MG63 (cell line): ENCODE data around the gene GGA1. TPM values are rescaled to one million over a fixed set of nuclear protein-coding genes. Genes with fewer than 3 reads are reported as not detected.
A peak's percentile ranks its signal among the peaks of the same experiment; 100 is the strongest.
"Not testable (repeated sequence)": the region's sequence is repeated elsewhere in the genome, so short reads cannot be mapped to it uniquely, and the experiment has no call there.

Experiments used
- DNase-seq: peaks from one replicate; pipeline ENCODE4 v3.0.0-alpha.2; 2020
- H3K27me3 ChIP-seq: fragments of 250-450 bp; sonication (Bioruptor Pico); 2 replicates; pipeline ENCODE4 v1.5.1; 2020; ENCODE audit warnings: mild to moderate bottlenecking, moderate library complexity
- H3K36me3 ChIP-seq: fragments of 250-450 bp; sonication (Bioruptor Pico); 2 replicates; pipeline ENCODE4 v1.5.1; 2020; ENCODE audit warnings: mild to moderate bottlenecking, moderate library complexity
- H3K4me3 ChIP-seq: fragments of 250-450 bp; sonication (Bioruptor Pico); 2 replicates; pipeline ENCODE4 v1.5.1; 2020; ENCODE audit warnings: mild to moderate bottlenecking, moderate library complexity
- H3K9me3 ChIP-seq: fragments of 250-450 bp; sonication (Bioruptor Pico); 2 replicates; pipeline ENCODE4 v1.5.1; 2020; ENCODE audit warnings: mild to moderate bottlenecking, moderate library complexity
- total RNA-seq: library from RNA; depleted of rRNA; stranded (reverse); fragments of >200 nt; shearing (Covaris generic); gene quantifications from 2 replicates; pipeline ENCODE4 v1.2.3, GENCODE V29; 2014; ENCODE audit warnings: low replicate concordance

The GGA1 gene
- total RNA-seq, 1 experiment from 2014 or later = 33.2 TPM

DNA sequence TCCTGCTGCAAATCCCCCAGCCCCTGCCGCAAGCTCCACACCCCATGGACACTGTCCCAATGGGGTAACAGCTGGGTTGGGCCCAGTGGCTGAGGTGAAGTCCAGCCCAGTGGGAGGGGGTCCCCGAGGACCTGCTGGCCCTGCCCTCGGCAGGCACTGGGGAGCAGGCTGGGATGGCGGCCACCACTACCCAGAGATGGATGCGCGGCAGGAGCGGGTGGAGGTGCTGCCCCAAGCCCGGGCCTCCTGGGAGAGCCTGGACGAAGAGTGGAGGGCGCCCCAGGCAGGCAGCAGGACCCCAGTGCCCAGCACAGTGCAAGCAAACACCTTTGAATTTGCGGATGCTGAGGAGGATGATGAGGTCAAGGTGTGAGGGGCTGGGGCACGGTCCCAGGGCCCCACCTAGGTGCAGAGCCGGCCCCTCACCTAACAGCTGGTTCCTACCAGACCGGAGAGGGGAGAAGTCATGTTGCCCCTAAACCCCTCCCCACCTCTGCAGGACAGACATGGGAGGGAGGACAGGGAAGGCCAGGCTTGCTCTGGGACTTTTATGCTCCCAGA lies 40.1 kb upstream of the GGA1 start:
- Histone ChIP-seq H3K4me3 (no peak overlapping the region), H3K27me3 (no peaks in the 10 kb centered on the region), H3K36me3 (peaks cover 53% of the 10 kb centered on the region), H3K9me3 (no peaks in the 10 kb centered on the region)
- no peak for DNase-seq

DNA sequence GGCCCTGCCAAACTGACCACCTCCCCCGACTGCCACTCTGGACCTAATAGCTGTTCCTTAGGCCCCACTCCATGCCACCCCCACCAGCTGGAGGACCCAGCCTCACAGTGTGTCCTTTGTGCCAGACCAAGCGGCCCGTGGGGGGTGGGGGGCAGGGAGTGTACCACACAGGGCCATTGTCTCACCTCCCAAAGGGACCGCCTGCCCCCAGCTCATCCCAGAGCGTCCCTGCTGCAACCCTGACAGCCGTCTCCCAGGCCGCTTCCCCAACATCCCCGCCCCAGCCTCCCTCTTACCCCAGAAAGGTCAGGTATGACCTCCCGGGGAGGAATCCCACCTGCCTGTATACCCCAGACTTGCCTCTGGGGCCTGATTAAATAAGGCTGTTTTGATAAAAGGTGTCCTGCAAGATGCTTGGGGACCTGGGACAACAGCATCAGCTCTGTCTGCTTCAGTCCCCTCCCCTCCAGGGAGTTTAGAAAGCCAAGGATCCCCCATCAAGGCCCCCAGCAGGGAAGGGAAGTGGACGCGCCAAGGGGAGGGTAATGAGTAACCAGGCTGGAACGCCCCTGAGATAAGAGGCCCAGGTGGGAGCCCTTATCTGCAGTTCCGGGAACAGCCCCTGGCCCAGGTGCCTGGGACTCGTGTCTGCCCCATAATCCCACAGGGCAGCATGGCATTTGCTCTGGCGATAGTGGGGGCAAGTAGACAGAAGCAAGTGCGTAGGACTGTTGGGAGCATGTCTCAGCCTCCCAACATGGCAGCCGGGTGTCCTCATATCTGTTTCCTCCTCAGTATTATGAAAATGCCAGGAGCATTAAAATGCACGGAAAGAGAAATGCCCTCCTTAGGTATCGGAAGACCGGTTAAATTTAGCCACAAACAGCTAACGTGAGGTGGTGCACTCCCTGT lies 39.4 kb upstream of the GGA1 start:
- Histone ChIP-seq H3K36me3 (peaks cover 45% of the 10 kb centered on the region), H3K27me3 (no peaks in the 10 kb centered on the region), H3K4me3 (no peak overlapping the region), H3K9me3 (no peaks in the 10 kb centered on the region)
- no peak for DNase-seq

GRCh38 chr22:37569921-37570660 lies 38.5 kb upstream of the GGA1 start:
- DNase-seq = no peak
- Histone ChIP-seq H3K4me3 (no peak overlapping the region), H3K36me3 (peaks cover 39% of the 10 kb centered on the region), H3K9me3 (no peaks in the 10 kb centered on the region), H3K27me3 (no peaks in the 10 kb centered on the region)

GRCh38 chr22:37570661-37570976 lies 38.0 kb upstream of the GGA1 start:
- Histone ChIP-seq H3K27me3 (no peaks in the 10 kb centered on the region), H3K9me3 (no peaks in the 10 kb centered on the region), H3K4me3 (no peak overlapping the region), H3K36me3 (peaks cover 34% of the 10 kb centered on the region)
- no peak for DNase-seq

DNA sequence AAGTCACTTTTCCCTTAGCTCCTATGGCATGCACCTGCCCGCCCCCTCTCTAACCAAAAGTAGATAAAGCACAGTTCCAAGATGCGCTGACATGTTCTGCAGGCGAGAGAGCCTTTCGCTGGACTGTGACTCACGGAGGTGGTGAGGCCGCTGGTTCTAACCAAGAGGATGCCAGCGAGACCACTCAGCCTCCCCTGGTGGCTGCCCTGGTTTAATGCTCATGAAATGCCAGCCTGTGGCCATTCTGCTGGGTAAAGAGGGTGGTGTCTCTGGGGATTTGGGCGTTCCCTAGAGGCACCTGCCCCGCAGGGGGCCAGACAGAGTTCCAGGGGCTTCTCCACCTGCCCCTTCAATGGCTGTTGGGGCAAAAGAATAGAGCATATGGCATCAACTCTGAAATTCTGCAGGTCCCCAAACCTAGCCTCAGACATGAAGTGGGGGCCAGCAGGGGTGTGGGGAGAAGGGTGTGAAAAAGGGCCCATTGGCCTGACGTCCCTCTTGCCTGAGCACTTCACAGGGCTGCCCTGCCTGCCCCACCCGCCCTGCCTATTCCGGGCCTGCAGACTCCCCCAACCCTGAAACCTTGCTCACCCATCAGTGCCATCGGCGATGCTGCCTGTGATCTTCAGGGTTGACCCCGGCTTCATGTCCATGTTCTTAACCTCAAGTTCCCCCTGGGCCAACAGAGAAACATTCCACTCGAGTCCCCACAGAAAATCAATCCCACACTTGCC lies 37.2 kb upstream of the GGA1 start:
- H3K36me3 ChIP-seq = peaks cover 26% of the 10 kb centered on the region
- peak; percentile 74 for DNase-seq
- no peak overlapping the region for H3K4me3 ChIP-seq

GRCh38 chr22:37571992-37572373 lies 36.7 kb upstream of the GGA1 start:
- peaks cover 20% of the 10 kb centered on the region for H3K36me3 ChIP-seq
- no peaks in the 10 kb centered on the region for H3K9me3 ChIP-seq
- H3K4me3 ChIP-seq = no peak overlapping the region
- H3K27me3 ChIP-seq = no peaks in the 10 kb centered on the region
- DNase-seq = no peak

More for the DNA sequence above, 37.2 kb upstream of the GGA1 start:
- H3K27me3 ChIP-seq = no peaks in the 10 kb centered on the region
- H3K9me3 ChIP-seq = no peaks in the 10 kb centered on the region

- no peak for DNase-seq
- Histone ChIP-seq H3K4me3 (no peak overlapping the region), H3K27me3 (no peaks in the 10 kb centered on the region), H3K9me3 (no peaks in the 10 kb centered on the region), H3K36me3 (no peaks in the 10 kb centered on the region)
These were observed 33.1 kb upstream of the GGA1 start for GRCh38 chr22:37575490-37576003.

- Histone ChIP-seq H3K36me3 (no peaks in the 10 kb centered on the region), H3K27me3 (no peaks in the 10 kb centered on the region), H3K9me3 (no peaks in the 10 kb centered on the region), H3K4me3 (no peak overlapping the region)
- DNase-seq = no peak
These were observed 30.6 kb upstream of the GGA1 start for GRCh38 chr22:37578002-37578401.

DNA sequence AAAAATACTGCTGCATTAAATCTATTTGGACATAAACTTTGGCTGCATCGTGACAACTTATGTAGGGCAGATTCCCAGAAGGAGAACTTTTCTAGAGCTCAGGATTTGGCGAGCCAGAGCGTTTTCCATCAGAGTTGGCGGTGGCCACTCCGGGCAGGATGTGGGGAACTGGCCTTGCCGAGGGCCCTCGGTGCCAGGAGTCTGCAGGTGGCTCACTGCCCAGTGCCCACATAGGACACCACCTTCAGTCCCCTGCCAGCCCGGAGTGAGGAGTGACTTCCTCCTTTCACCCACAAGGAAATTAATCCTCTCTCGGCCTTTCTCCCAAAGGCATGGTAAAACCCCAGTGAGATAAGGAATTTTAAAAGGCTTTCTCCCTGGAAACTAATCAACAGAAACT lies 27.1 kb upstream of the GGA1 start:
- DNase-seq = peak; percentile 76
- Histone ChIP-seq H3K4me3 (no peak overlapping the region), H3K27me3 (no peaks in the 10 kb centered on the region), H3K9me3 (no peaks in the 10 kb centered on the region), H3K36me3 (no peaks in the 10 kb centered on the region)

DNA sequence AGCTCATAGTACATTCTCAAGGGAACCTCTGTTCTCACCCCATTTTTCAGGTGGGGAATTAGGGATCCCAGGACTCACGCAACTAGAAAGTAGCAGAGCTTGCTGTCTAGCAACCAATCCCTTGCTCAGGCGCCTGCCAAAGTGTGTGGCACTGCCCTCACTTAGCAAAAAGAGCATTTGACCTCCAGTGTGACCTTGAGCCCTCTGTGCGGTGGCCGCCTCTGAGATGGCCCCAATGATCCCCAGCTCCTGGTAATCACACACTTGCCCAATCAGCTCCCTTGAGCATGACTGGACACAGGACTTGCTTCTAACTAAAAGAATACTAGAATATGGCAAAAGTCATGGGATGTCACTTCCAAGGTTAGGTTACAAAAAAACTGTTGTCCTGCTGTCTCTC lies 26.1 kb upstream of the GGA1 start:
- no peaks in the 10 kb centered on the region for H3K36me3 ChIP-seq
- H3K4me3 ChIP-seq = no peak overlapping the region
- no peaks in the 10 kb centered on the region for H3K27me3 ChIP-seq
- no peak for DNase-seq
- H3K9me3 ChIP-seq = no peaks in the 10 kb centered on the region

DNA sequence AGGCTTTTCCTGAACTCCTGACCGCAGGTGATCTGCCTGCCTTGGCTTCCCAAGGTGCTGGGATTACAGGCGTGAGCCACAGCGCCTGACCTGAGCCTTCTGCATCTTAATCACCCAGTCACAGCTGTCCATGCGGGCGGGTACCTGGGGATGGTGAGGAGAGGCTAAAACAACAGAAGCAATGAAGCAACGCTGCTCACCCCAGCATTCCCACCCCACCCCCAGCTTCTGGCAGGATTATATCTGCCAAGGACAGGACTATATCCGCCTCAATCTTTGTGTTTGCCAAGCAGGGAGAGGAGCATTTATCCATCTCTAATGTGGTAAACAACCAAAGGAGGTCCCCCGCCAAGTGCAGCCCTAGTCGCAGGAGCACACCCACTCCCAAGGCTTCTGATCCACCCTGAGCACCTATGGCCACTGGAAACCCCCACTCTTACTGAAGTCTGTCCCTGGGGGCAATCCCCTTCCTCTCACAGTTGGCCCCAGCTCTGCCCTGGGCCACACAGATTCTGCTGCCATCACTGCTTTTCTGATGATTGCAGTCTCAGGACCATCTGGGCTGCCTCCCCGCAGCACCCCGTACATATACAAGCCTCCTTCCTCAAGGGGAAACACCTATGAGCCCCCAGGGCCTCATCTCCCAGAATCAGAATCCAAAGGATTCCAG lies 20.0 kb upstream of the GGA1 start:
- H3K9me3 ChIP-seq = no peaks in the 10 kb centered on the region
- H3K36me3 ChIP-seq = no peaks in the 10 kb centered on the region
- no peaks in the 10 kb centered on the region for H3K27me3 ChIP-seq
- no peak overlapping the region for H3K4me3 ChIP-seq
- DNase-seq = no peak

- no peaks in the 10 kb centered on the region for H3K36me3 ChIP-seq
- no peaks in the 10 kb centered on the region for H3K9me3 ChIP-seq
- no peak overlapping the region for H3K4me3 ChIP-seq
- no peak for DNase-seq
- no peaks in the 10 kb centered on the region for H3K27me3 ChIP-seq
These were observed 19.0 kb upstream of the GGA1 start for GRCh38 chr22:37589636-37590035.

- not testable (repeated sequence) for H3K27me3 ChIP-seq, H3K9me3 ChIP-seq, H3K4me3 ChIP-seq, DNase-seq, H3K36me3 ChIP-seq
These were observed 17.6 kb upstream of the GGA1 start for GRCh38 chr22:37591081-37591480.

- no peak for DNase-seq
- H3K4me3 ChIP-seq = 0 out of 2 replicates have a peak overlapping the region, but pooled peaks have one; percentile 7
- no peaks in the 10 kb centered on the region for H3K9me3 ChIP-seq
- no peaks in the 10 kb centered on the region for H3K27me3 ChIP-seq
- H3K36me3 ChIP-seq = no peaks in the 10 kb centered on the region
These were observed 16.7 kb upstream of the GGA1 start for GRCh38 chr22:37591823-37592404.

DNA sequence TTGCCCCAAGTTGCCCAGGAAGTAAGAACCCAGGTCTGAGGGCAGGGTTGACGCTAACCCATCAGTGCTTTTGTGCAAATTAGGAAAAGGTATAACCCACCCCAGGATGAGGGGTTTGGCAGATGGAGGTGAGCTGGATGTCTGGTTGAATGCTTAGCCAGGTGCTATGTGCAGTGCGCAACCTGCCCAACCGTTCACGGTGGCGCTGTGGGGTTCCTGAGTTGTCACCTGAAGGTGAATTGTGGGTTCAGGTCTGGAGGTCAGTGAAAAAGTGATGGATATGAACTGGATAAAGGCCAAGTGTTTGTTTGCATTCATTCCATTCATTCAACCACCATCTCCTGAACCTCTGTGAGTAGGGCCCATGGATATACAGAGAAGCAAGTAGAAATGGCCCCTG lies 14.4 kb upstream of the GGA1 start:
- no peak for DNase-seq
- no peaks in the 10 kb centered on the region for H3K27me3 ChIP-seq
- H3K36me3 ChIP-seq = no peaks in the 10 kb centered on the region
- no peak overlapping the region for H3K4me3 ChIP-seq
- H3K9me3 ChIP-seq = no peaks in the 10 kb centered on the region

DNA sequence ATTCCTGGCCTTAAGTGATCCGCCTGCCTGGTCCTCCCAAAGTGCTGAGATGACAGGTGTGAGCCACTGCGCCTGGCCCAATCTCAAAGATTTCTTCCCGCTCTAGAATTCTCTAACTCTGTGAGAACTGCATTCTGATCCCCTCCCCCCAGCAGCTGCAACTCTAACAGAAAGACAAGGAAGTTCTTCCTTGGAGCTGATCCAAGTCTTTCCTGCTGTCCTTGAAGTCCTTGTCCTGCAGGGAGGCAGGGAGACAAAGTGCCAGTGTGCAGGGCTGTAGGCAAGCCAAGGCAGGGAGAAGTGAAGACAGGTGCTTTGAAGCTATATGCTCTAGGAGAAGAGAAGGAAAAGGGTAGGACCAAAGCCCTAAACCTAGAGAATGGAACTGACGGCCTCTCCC lies 9.5 kb upstream of the GGA1 start:
- Histone ChIP-seq H3K36me3 (no peaks in the 10 kb centered on the region), H3K4me3 (no peak overlapping the region), H3K9me3 (no peaks in the 10 kb centered on the region), H3K27me3 (no peaks in the 10 kb centered on the region)
- no peak for DNase-seq
